Calu3 (cell line): Measurements from ENCODE around the gene PRRC2C. TPM values are rescaled to one million over a fixed set of nuclear protein-coding genes. Genes with fewer than 3 reads are reported as not detected.

ENCODE experiments used
- BruUV-seq: library from RNA; stranded (reverse); fragments of 400-500 nt; replicated peaks from 2 replicates; lab custom pipeline; 2021; lab: Mats Ljungman, UMichigan
- CTCF ChIA-PET: fragments of 300-600 bp; sonication (Branson Sonifier 250); formaldehyde crosslinking; loops from one replicate; lab custom pipeline; 2022; ENCODE audit warnings: antibody characterized with exemption; lab: Charles Lee
- DNase-seq: peaks from one replicate; pipeline ENCODE4 v3.0.0; 2022
- H3K27ac Mint-ChIP-seq: one replicate; pipeline ENCODE4 v1.8.0; 2022; ENCODE audit warnings: mixed read lengths; ENCODE audit not compliant: unreplicated experiment
- H3K27me3 Mint-ChIP-seq: one replicate; pipeline ENCODE4 v1.8.0; 2022; ENCODE audit warnings: mixed read lengths; ENCODE audit not compliant: unreplicated experiment
- H3K36me3 Mint-ChIP-seq: one replicate; pipeline ENCODE4 v1.8.0; 2022; ENCODE audit warnings: mild to moderate bottlenecking, moderate library complexity, mixed read lengths; ENCODE audit not compliant: insufficient read depth, unreplicated experiment
- H3K4me1 Mint-ChIP-seq: one replicate; pipeline ENCODE4 v1.8.0; 2022; ENCODE audit warnings: mild to moderate bottlenecking, low read depth, mixed read lengths; ENCODE audit not compliant: unreplicated experiment
- H3K4me3 Mint-ChIP-seq: one replicate; pipeline ENCODE4 v1.8.0; 2022; ENCODE audit warnings: mild to moderate bottlenecking, low read depth, moderate library complexity, mixed read lengths; ENCODE audit not compliant: unreplicated experiment
- H3K9me3 Mint-ChIP-seq: one replicate; pipeline ENCODE4 v1.8.0; 2022; ENCODE audit warnings: low read depth, mixed read lengths; ENCODE audit not compliant: unreplicated experiment
- intact Hi-C: fragments of 100-400 bp; cut with micrococcal nuclease; formaldehyde crosslinking; loops from one replicate; pipeline ENCODE4 v1.10.0; 2022; ENCODE audit not compliant: unreplicated experiment
- total RNA-seq: library from RNA; stranded (reverse); gene quantifications from 2 replicates; pipeline ENCODE4 v1.2.3, GENCODE V29; 2022
- TF ChIP-seq, protein P1 (sequence below): fragments of 200-600 bp; IDR thresholded peaks from one replicate; pipeline ENCODE4 v1.8.0; 2022; ENCODE audit warnings: antibody characterized with exemption; ENCODE audit not compliant: unreplicated experiment

The PRRC2C gene
- total RNA-seq, 1 experiment from 2014 or later = 238 TPM

DNA sequence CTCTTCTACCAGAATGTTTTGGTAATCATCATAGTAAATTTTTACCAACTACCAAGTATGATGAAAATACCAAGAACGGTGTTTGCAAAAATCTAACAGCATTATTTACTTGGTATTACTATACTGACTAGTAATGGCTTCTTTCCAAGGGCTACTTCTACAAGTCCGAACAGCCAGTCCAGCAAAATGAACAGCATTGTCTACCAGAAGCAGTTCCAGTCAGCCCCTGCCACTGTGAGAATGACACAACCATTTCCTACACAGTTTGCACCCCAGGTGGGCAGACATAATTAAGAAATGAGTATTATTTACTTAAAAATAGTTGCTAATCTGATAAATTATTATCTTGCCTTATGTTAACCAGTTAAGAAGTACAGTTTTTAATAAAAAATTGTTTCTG lies 102.9 kb downstream of the PRRC2C start:
- Mint-ChIP-seq H3K27ac (no peak overlapping the region), H3K9me3 (no peaks in the 10 kb centered on the region), H3K36me3 (peaks cover 84% of the 10 kb centered on the region), H3K27me3 (no peaks in the 10 kb centered on the region), H3K4me1 (no peaks in the 10 kb centered on the region), H3K4me3 (no peak overlapping the region)
- no peak for DNase-seq
- intact Hi-C loops = no loop called here
- BruUV-seq = no TSS peak
- CTCF ChIA-PET = interaction anchor here (0.6 kb wide), 1 partner anchor 37 kb away, joined by 3 read pairs; no protein-coding TSS in a partner anchor
- TF ChIP-seq, protein P1, sequence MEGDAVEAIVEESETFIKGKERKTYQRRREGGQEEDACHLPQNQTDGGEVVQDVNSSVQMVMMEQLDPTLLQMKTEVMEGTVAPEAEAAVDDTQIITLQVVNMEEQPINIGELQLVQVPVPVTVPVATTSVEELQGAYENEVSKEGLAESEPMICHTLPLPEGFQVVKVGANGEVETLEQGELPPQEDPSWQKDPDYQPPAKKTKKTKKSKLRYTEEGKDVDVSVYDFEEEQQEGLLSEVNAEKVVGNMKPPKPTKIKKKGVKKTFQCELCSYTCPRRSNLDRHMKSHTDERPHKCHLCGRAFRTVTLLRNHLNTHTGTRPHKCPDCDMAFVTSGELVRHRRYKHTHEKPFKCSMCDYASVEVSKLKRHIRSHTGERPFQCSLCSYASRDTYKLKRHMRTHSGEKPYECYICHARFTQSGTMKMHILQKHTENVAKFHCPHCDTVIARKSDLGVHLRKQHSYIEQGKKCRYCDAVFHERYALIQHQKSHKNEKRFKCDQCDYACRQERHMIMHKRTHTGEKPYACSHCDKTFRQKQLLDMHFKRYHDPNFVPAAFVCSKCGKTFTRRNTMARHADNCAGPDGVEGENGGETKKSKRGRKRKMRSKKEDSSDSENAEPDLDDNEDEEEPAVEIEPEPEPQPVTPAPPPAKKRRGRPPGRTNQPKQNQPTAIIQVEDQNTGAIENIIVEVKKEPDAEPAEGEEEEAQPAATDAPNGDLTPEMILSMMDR = no peak

DNA sequence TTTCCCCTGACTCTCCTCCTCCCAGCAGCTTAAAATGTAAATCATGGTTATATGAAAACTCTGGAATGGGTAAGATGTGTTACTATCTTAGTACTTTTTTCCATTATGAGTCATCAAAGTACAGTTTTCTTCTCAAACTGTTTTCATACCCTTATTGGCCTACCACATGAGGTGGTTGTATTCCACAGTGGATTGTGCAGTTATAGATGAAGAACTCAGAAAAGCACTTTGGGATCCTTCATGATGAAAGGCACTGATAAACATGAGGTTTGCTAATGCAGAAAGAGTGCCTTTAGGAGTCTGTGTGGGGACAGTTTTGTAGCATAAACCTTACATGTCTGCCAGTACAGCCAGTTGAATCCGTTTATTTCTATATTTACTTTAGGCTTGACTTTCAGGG lies 104.7 kb downstream of the PRRC2C start:
- intact Hi-C loops = no loop called here
- Mint-ChIP-seq H3K4me3 (no peak overlapping the region), H3K36me3 (peaks cover 69% of the 10 kb centered on the region), H3K4me1 (no peaks in the 10 kb centered on the region), H3K27ac (no peak overlapping the region), H3K27me3 (no peaks in the 10 kb centered on the region), H3K9me3 (no peaks in the 10 kb centered on the region)
- BruUV-seq = no TSS peak
- DNase-seq = no peak
- TF ChIP-seq, protein P1 = no peak
- CTCF ChIA-PET = no interaction called here

DNA sequence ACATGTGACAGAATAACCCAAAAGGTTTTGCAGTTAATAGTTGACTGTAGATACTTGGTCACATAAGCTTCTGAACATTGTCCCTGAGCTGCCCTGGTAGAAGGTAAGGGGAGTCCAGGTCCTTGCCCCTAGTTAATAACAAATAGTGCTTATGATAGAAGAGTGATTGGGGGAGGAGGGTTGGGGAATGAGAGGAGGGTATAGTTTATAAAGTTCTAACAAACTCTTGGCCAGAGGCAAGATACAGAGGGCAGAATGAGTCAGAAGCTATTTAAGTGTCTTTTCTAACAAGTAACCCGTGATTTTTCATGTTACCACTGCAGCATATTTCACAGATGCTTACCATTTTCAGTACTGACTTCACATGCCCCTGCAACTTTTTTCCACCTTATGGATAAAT lies 110.0 kb downstream of the PRRC2C start:
- TF ChIP-seq, protein P1 = no peak
- no peak overlapping the region for H3K4me3 Mint-ChIP-seq
- no peak for DNase-seq
- intact Hi-C loops = no loop called here
- CTCF ChIA-PET = no interaction called here
- no peaks in the 10 kb centered on the region for H3K27me3 Mint-ChIP-seq
- BruUV-seq = no TSS peak
- no peaks in the 10 kb centered on the region for H3K9me3 Mint-ChIP-seq
- H3K27ac Mint-ChIP-seq = no peak overlapping the region
- no peaks in the 10 kb centered on the region for H3K4me1 Mint-ChIP-seq
- H3K36me3 Mint-ChIP-seq = peaks cover 49% of the 10 kb centered on the region

DNA sequence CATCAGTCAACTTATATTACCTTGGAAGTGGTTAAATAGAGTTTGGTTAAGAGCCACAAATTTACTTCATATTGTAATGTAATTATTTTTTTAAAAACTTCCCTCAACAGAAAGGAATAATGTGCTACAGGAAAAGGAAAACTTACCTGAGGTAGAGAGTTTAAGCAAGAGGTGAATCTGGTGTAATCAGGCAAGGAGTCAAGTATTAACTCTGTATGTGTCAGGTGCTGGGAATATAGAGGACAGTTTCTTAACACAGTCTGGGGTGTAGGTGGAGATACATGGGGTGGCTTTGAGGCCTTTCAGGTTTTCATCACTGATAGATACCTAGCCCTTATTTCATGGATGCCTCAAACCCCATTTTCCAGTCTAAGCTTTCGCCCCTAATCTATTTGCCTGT lies 110.8 kb downstream of the PRRC2C start:
- intact Hi-C loops = no loop called here
- Mint-ChIP-seq H3K36me3 (peaks cover 41% of the 10 kb centered on the region), H3K4me1 (no peaks in the 10 kb centered on the region), H3K4me3 (no peak overlapping the region), H3K27ac (peak overlapping the region; percentile 28), H3K27me3 (no peaks in the 10 kb centered on the region), H3K9me3 (no peaks in the 10 kb centered on the region)
- TF ChIP-seq, protein P1 = no peak
- CTCF ChIA-PET = no interaction called here
- no peak for DNase-seq
- no TSS peak for BruUV-seq
